ENCODE measurements around the gene TLR1.

Gene TLR1

DNA sequence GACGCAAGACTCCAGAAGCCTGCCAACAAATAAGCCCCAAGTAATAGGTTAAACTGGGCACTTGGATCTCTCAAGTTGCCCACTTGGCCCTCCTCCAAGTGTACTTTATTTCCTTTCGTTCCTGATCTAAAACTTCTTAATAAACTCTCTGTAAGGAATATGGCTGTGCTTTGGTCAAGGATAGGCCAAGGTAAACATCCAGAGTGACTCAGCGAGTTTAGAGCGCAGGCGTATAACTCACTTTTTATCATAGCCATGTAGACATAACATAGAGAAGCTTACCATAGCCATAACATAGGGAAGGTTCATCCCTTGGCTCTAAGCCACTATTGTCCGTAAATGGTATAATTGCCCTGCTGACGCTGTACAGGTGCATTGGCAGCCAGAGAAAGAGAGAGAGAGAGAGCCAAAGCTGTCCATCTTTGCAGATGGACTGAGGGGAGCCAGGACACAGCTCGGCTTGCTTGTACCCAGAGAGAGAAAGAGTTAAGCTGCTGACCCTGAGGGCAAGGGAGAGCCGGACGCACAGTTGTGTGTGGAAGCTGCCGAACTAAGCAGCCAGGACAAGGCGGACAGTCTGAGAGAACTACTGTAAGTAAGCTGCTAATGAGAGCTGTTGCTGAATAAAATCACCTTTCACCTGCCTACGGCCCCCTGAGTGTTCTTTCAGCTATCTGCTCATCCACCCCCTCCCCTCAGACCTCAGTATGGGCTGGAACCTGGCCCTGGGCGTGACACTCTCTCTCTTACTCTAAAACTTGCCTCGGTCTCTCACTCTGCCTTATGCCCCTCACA is 1.8 kb downstream of the TLR1 start:
- H3K4me3 Mint-ChIP-seq = no peak overlapping the region
- peaks cover 37% of the 10 kb centered on the region for H3K4me1 Mint-ChIP-seq

DNA sequence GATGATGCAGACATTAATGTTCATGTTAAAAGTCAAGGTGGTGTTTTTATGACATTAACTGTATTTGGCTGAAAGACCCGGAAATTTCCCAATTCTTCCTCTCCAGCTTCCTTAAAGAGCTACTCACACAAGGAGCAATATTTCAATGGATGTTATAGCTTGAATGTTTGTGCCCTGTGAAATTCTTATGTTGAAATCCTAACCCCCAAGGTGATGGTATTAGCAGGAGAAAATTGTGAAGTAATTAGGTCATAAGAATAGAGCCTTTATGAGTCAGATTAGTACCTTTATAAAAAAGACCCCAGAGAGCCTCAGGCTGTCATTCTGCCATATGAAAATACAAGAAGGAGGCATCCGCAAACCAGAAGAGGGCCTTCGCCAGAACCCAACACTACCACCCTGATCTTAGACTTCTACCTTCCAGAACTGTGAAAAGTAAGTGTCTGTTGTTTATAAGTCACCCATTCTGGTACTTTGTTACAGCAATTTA is 3.6 kb downstream of the TLR1 start:
- peaks cover 23% of the 10 kb centered on the region for H3K36me3 Mint-ChIP-seq (ENCODE audit: insufficient read depth)
- ATAC-seq (replicated peaks; ENCODE audit: extremely low read depth, poor library complexity, severe bottlenecking) = no peak

More for the DNA sequence above, 1.8 kb downstream of the TLR1 start:
- peaks cover 20% of the 10 kb centered on the region for H3K9me3 Mint-ChIP-seq
- no peak overlapping the region for H3K27ac Mint-ChIP-seq (ENCODE audit: low read depth)
- H3K36me3 Mint-ChIP-seq (ENCODE audit: insufficient read depth) = peaks cover 23% of the 10 kb centered on the region
- ATAC-seq (replicated peaks; ENCODE audit: extremely low read depth, poor library complexity, severe bottlenecking) (no peak), DNase-seq (ENCODE audit: low spot score in 2 of 2) (no peak)
- no peaks in the 10 kb centered on the region for H3K27me3 Mint-ChIP-seq

DNA sequence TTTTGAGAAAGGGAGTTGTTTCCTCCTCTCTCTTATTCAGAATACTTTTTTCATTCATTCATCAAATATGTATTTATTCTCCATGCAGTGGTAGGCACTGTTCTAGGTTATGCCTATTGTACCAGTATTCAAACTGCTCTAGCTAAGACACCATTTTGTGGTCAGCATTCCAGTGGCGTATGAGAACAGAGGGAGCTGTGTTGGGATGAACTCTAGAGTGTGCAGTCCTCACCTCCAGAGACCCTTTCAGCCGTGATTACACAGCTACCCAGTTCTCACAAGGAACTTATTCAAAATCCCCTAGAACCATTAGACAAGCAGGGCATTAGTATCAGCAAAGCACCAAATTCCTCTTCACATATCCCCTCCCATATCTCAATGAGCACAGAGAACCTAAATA is 4.2 kb downstream of the TLR1 start:
- Mint-ChIP-seq H3K4me3 (no peak overlapping the region), H3K27ac (ENCODE audit: low read depth) (no peak overlapping the region), H3K4me1 (peaks cover 31% of the 10 kb centered on the region), H3K36me3 (ENCODE audit: insufficient read depth) (peaks cover 23% of the 10 kb centered on the region), H3K9me3 (peaks cover 20% of the 10 kb centered on the region), H3K27me3 (no peaks in the 10 kb centered on the region)
- no peak for DNase-seq (ENCODE audit: low spot score in 2 of 2)
- no peak for ATAC-seq (replicated peaks; ENCODE audit: extremely low read depth, poor library complexity, severe bottlenecking)

More for the DNA sequence above, 3.6 kb downstream of the TLR1 start:
- DNase-seq (ENCODE audit: low spot score in 2 of 2) = no peak
- no peaks in the 10 kb centered on the region for H3K27me3 Mint-ChIP-seq
- no peak overlapping the region for H3K27ac Mint-ChIP-seq (ENCODE audit: low read depth)
- peaks cover 37% of the 10 kb centered on the region for H3K4me1 Mint-ChIP-seq
- H3K4me3 Mint-ChIP-seq = no peak overlapping the region
- peaks cover 20% of the 10 kb centered on the region for H3K9me3 Mint-ChIP-seq

DNA sequence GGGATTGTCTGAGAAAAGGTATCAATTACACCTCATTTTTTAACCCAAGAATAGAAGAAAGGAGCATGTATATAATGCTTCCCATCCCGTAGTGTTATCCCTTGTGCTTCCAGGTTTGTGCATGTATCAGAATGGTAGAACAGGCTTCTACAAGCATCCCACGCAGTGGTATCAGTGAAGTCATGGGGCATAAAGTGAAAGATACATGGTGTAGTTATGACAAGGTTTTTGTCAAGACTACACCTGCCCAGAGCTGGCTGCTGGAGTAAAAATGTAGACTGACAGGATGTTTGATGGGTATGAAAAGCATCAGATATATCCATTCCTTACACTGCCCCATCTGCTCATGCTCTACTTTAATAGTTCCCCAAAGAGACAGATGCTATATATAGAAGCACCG is 9.5 kb downstream of the TLR1 start:
- Mint-ChIP-seq H3K36me3 (ENCODE audit: insufficient read depth) (peaks cover 14% of the 10 kb centered on the region), H3K4me3 (no peak overlapping the region), H3K4me1 (no peaks in the 10 kb centered on the region), H3K9me3 (peaks cover 23% of the 10 kb centered on the region), H3K27ac (ENCODE audit: low read depth) (no peak overlapping the region), H3K27me3 (no peaks in the 10 kb centered on the region)
- no peak for ATAC-seq (replicated peaks; ENCODE audit: extremely low read depth, poor library complexity, severe bottlenecking)
- no peak for DNase-seq (ENCODE audit: low spot score in 2 of 2)

DNA sequence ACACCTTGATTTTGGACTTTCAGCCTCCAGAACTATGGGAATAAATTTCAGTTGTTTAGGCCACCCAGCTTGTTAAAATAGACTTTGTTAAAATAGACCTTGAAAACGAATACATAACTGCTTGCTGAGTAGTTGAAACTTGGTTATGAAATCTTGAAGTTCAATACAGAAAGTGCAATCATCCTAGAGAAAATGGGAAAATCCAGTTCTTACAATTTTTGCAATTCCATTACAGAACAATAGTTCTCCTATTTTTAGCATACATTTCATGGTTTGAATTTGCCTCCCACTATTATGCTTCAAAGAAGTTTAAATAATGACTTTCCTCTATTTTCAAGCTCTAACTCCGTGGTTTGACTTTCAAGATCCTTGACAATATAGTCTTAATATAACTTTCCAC is 10.5 kb downstream of the TLR1 start:
- ATAC-seq (replicated peaks; ENCODE audit: extremely low read depth, poor library complexity, severe bottlenecking) = no peak
- no peak for DNase-seq (ENCODE audit: low spot score in 2 of 2)
- H3K4me3 Mint-ChIP-seq = no peak overlapping the region
- peaks cover 5% of the 10 kb centered on the region for H3K36me3 Mint-ChIP-seq (ENCODE audit: insufficient read depth)
- peaks cover 18% of the 10 kb centered on the region for H3K9me3 Mint-ChIP-seq
- no peaks in the 10 kb centered on the region for H3K4me1 Mint-ChIP-seq
- no peaks in the 10 kb centered on the region for H3K27me3 Mint-ChIP-seq
- H3K27ac Mint-ChIP-seq (ENCODE audit: low read depth) = no peak overlapping the region

- Mint-ChIP-seq H3K27ac (ENCODE audit: low read depth) (no peak overlapping the region), H3K27me3 (no peaks in the 10 kb centered on the region), H3K4me1 (no peaks in the 10 kb centered on the region), H3K9me3 (peaks cover 15% of the 10 kb centered on the region), H3K4me3 (no peak overlapping the region), H3K36me3 (ENCODE audit: insufficient read depth) (no peaks in the 10 kb centered on the region)
- ATAC-seq (replicated peaks; ENCODE audit: extremely low read depth, poor library complexity, severe bottlenecking) (no peak), DNase-seq (ENCODE audit: low spot score in 2 of 2) (no peak)
Measured at GRCh38 chr4:38791010-38791409, 13.6 kb downstream of the TLR1 start.

DNA sequence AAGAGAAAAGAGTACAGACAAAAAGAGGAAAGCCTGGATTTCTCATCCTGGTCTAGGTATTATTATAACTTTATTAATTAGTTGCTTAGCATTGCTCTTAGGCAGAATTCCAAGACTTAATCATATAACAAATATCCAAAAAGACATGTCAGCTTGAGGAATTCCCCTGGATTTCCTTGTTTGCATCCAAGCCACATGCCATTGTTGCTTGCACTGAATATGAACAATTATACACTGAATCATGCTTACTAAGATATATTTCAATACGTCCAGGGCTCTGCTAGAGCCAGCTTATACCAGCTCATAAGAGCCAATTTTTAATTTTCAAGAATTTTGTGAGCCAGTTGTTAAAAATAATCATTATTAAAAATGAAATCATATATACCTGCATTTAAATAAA is 16.3 kb downstream of the TLR1 start:
- Mint-ChIP-seq H3K27ac (ENCODE audit: low read depth) (no peak overlapping the region), H3K4me3 (no peak overlapping the region), H3K9me3 (peaks cover 5% of the 10 kb centered on the region), H3K27me3 (no peaks in the 10 kb centered on the region), H3K36me3 (ENCODE audit: insufficient read depth) (no peaks in the 10 kb centered on the region), H3K4me1 (no peaks in the 10 kb centered on the region)
- ATAC-seq (replicated peaks; ENCODE audit: extremely low read depth, poor library complexity, severe bottlenecking) (no peak), DNase-seq (ENCODE audit: low spot score in 2 of 2) (no peak)

- Mint-ChIP-seq H3K4me3 (no peak overlapping the region), H3K27me3 (no peaks in the 10 kb centered on the region), H3K36me3 (ENCODE audit: insufficient read depth) (no peaks in the 10 kb centered on the region), H3K27ac (ENCODE audit: low read depth) (no peak overlapping the region), H3K9me3 (peaks cover 5% of the 10 kb centered on the region), H3K4me1 (peaks cover 3% of the 10 kb centered on the region)
- ATAC-seq (replicated peaks; ENCODE audit: extremely low read depth, poor library complexity, severe bottlenecking) (no peak), DNase-seq (ENCODE audit: low spot score in 2 of 2) (no peak)
Measured at GRCh38 chr4:38787693-38788092, 16.9 kb downstream of the TLR1 start.

- ATAC-seq (replicated peaks; ENCODE audit: extremely low read depth, poor library complexity, severe bottlenecking) (no peak), DNase-seq (ENCODE audit: low spot score in 2 of 2) (no peak)
- Mint-ChIP-seq H3K4me1 (peaks cover 4% of the 10 kb centered on the region), H3K9me3 (peaks cover 5% of the 10 kb centered on the region), H3K36me3 (ENCODE audit: insufficient read depth) (no peaks in the 10 kb centered on the region), H3K27me3 (no peaks in the 10 kb centered on the region), H3K4me3 (no peak overlapping the region), H3K27ac (ENCODE audit: low read depth) (peak overlapping the region; percentile 6)
Measured at GRCh38 chr4:38785901-38786402, 18.6 kb downstream of the TLR1 start.

DNA sequence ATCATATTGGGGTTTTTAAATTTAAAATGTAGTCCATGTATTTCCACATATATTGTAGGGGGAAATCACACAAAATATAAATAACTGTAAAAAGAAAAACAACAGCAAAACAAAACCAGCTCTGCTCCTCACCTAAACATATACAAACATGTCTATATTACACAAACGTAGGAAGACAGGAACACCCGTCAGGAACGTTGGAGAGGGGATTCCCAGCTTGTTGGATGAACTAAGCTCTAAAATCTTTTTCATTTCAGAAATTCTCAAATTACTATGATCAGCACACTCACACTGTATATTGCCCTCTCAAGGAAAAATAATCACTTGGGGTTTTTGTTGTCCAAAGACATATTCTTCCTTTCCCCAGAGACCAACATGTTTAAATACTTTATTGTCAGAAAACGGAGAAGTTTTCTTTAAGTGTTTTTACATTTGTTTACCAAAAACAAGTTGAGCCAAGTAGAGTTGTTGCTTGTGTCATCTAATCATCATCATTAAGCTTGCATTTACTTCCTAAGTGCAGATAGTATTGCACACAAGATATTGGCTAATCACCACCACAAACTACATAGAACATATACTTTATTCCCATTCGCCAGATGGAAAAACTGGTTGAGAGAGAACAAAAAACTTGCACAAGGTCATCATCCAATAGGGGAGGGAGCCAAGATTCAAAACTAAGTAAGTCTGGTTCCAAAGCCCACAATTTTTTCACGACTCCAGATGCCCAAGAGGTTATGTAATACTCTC is 19.4 kb downstream of the TLR1 start:
- Mint-ChIP-seq H3K4me1 (peaks cover 4% of the 10 kb centered on the region), H3K36me3 (ENCODE audit: insufficient read depth) (no peaks in the 10 kb centered on the region), H3K9me3 (peaks cover 4% of the 10 kb centered on the region), H3K4me3 (no peak overlapping the region), H3K27ac (ENCODE audit: low read depth) (no peak overlapping the region), H3K27me3 (no peaks in the 10 kb centered on the region)
- DNase-seq (ENCODE audit: low spot score in 2 of 2) (no peak), ATAC-seq (replicated peaks; ENCODE audit: extremely low read depth, poor library complexity, severe bottlenecking) (no peak)

DNA sequence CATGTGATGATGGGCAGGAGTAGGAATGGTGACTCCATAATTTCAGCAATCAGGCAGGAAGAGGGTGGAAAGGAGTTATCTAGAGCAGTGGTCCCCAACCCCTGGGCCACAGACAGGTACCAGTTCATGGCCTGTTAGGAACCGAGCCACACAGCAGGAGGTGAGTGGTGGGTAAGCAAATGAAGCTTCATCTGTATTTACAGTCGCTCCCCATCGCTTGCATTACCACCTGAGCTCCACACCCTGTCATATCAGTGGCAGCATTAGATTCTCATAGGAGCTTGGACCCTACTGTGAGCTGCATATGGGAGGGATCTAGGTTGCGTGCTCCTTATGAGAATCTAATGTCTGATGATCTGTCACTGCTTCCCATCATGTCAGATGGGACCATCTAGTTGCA is 20.4 kb downstream of the TLR1 start:
- no peaks in the 10 kb centered on the region for H3K27me3 Mint-ChIP-seq
- no peak for ATAC-seq (replicated peaks; ENCODE audit: extremely low read depth, poor library complexity, severe bottlenecking)
- no peak overlapping the region for H3K4me3 Mint-ChIP-seq
- H3K36me3 Mint-ChIP-seq (ENCODE audit: insufficient read depth) = no peaks in the 10 kb centered on the region
- no peak for DNase-seq (ENCODE audit: low spot score in 2 of 2)
- H3K9me3 Mint-ChIP-seq = no peaks in the 10 kb centered on the region
- H3K27ac Mint-ChIP-seq (ENCODE audit: low read depth) = no peak overlapping the region
- peaks cover 4% of the 10 kb centered on the region for H3K4me1 Mint-ChIP-seq

DNA sequence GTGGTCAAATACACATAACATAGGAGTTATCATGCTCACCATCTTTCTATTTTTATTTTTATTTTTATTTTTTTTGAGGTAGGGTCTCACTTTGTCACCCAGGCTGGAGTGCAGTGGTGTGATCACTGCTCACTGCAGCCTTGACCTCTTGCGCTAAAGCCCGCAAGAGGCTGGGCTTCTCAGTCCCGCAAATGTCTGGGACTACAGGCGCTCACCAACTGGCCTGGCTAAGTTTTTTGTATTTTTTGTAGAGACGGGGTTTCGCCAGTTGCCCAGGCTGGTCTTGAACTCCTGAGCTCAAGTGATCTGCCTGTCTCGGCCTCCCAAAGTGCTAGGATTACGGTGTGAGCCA is 21.5 kb downstream of the TLR1 start:
- Mint-ChIP-seq H3K4me1 (peaks cover 4% of the 10 kb centered on the region), H3K9me3 (no peaks in the 10 kb centered on the region), H3K36me3 (ENCODE audit: insufficient read depth) (no peaks in the 10 kb centered on the region), H3K4me3 (peak overlapping the region; percentile 22), H3K27ac (ENCODE audit: low read depth) (no peak overlapping the region), H3K27me3 (no peaks in the 10 kb centered on the region)
- ATAC-seq (replicated peaks; ENCODE audit: extremely low read depth, poor library complexity, severe bottlenecking) (no peak), DNase-seq (ENCODE audit: low spot score in 2 of 2) (no peak)
